ENCODE measurements around the gene RET. TPM values are rescaled to one million over a fixed set of nuclear protein-coding genes. Genes with fewer than 3 reads are reported as not detected.

RET gene
- total RNA-seq, 4 donors from 2014 or later = 0.20 to 8.5 (median 0.70) TPM

DNA sequence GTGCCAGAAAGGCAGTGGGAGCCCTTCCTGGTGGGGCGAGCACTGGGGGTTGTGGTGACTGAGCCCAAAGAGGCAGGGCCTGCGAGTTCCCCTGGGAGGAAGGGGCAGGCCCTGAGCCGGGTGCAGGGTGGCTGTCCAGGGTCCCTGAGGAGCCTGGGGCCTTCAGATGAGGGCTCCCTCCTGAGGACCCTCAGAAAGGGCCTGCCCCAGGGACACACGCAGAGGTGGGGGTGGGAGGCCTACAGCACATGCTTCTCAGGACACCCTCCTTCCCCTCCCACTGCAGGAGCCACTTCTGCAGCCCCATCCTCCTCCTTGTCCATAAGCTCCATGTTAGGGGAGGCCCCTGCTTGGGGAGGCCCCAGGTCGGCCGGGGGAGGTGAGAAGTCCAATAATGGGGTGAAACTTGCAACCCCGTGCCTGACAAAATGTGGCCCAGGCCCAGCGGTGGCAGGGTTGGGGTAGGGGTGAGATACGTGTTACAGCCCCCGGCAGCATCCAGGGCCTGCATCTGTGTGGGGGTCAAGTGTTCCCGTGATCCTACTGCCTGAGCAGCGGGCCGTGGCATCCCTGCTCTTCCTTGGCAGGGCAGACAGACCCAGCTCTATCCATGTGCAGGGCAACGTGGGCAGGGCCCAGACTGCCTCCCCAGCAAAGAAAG is 31.8 kb upstream of the RET start:
- DNase-seq (ENCODE audit: low spot score in 2 of 2) = peak in 1 of 2 donors; percentile 7
- Histone ChIP-seq H3K27ac (no peak overlapping the region), H3K27me3 (no peaks in the 10 kb centered on the region), H3K4me1 (no peaks in the 10 kb centered on the region), H3K36me3 (no peaks in the 10 kb centered on the region), H3K4me3 (no peak overlapping the region), H3K9me3 (no peaks in the 10 kb centered on the region)
- TF ChIP-seq POLR2A (IDR thresholded peaks at IDR 0.05) (no peak), EP300 (IDR thresholded peaks at IDR 0.05) (no peak)
- TF ChIP-seq, protein P1, sequence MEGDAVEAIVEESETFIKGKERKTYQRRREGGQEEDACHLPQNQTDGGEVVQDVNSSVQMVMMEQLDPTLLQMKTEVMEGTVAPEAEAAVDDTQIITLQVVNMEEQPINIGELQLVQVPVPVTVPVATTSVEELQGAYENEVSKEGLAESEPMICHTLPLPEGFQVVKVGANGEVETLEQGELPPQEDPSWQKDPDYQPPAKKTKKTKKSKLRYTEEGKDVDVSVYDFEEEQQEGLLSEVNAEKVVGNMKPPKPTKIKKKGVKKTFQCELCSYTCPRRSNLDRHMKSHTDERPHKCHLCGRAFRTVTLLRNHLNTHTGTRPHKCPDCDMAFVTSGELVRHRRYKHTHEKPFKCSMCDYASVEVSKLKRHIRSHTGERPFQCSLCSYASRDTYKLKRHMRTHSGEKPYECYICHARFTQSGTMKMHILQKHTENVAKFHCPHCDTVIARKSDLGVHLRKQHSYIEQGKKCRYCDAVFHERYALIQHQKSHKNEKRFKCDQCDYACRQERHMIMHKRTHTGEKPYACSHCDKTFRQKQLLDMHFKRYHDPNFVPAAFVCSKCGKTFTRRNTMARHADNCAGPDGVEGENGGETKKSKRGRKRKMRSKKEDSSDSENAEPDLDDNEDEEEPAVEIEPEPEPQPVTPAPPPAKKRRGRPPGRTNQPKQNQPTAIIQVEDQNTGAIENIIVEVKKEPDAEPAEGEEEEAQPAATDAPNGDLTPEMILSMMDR (IDR thresholded peaks at IDR 0.05) = no peak
- WGBS, 2 donors = 69 to 75% methylated on average over 11 to 14 of the region's 14 CpGs

DNA sequence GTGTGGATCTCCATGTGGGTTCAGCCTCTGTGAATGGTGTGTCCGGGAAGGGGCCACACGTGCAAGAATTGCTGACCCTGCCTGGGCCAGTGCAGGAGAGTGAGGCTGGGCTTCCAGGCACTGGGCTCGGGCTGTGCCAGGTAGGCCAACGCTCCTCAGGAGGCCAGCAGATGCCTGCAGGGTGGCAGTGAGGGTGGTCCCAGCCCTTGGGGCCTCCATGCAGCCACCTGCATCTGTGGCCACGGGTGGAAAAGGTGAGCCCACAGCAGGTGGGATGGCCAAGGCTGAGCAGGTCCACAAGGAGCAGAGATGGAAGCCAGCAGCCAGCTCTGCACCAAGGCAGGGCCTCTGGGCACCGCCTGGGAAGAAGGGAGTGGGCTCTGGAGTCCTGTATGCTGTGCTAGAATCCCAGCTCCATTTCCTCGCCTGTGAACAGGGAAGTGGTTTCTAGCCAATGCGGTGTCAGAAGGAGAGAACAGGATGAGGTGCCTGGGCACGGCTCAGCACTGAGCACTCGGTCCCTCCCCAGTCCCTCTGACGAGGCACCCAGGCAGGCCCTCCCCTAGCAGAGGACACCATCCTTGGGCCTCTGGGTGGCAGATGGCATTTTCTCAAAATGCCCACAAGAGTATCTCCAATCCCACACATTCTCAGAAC is 31.1 kb upstream of the RET start:
- Histone ChIP-seq H3K4me3 (no peak overlapping the region), H3K4me1 (no peaks in the 10 kb centered on the region), H3K36me3 (no peaks in the 10 kb centered on the region), H3K27ac (no peak overlapping the region), H3K27me3 (no peaks in the 10 kb centered on the region), H3K9me3 (no peaks in the 10 kb centered on the region)
- no peak for TF ChIP-seq EP300 (IDR thresholded peaks at IDR 0.05)
- TF ChIP-seq, protein P1 (IDR thresholded peaks at IDR 0.05) = no peak
- TF ChIP-seq POLR2A (IDR thresholded peaks at IDR 0.05) = no peak
- peak in 1 of 2 donors; percentile 6 for DNase-seq (ENCODE audit: low spot score in 2 of 2)
- WGBS, 2 donors = 74 to 78% methylated on average over 9 to 11 of the region's 11 CpGs

DNA sequence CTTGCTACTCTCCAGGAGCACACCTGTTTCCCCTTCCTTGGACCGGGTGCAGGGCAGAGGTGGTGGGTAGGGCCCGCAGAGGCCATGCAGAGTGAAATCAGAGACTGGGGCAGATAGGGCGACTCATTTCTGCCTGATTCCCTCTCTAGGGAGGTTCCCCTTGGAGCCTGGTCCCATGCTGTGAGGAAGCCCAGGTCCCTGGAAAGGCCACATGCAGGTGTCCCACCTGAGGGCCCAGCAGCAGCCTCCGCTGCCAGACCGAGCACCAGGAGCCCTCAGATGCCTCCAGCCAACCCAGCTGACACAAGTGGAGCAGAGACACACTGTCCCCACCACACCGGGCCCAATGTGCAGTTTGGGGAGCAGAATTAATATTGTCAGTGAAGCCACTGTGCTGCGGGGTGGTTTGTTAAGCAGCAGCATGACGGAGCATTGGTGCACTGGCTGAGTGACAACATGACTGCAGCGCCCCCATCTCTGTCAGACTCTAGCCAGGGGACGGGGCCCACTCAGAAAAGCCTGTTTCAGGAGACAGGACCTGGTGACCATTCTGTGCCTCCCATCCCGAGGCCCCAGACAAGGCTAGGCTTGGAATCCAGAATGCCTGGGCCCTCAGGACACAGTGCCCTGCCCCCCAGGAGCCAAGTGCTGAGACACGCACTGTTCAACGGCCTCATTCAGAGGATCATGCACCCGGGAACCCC is 30.4 kb upstream of the RET start:
- Histone ChIP-seq H3K4me3 (no peak overlapping the region), H3K9me3 (no peaks in the 10 kb centered on the region), H3K27me3 (no peaks in the 10 kb centered on the region), H3K4me1 (no peaks in the 10 kb centered on the region), H3K36me3 (no peaks in the 10 kb centered on the region), H3K27ac (no peak overlapping the region)
- peak in 1 of 2 donors; percentile 7 for DNase-seq (ENCODE audit: low spot score in 2 of 2)
- TF ChIP-seq EP300 (IDR thresholded peaks at IDR 0.05) = no peak
- TF ChIP-seq POLR2A (IDR thresholded peaks at IDR 0.05) = no peak
- TF ChIP-seq, protein P1 (IDR thresholded peaks at IDR 0.05) = no peak
- 63 to 68% methylated on average over 12 of the region's 14 CpGs for WGBS, 2 donors

DNA sequence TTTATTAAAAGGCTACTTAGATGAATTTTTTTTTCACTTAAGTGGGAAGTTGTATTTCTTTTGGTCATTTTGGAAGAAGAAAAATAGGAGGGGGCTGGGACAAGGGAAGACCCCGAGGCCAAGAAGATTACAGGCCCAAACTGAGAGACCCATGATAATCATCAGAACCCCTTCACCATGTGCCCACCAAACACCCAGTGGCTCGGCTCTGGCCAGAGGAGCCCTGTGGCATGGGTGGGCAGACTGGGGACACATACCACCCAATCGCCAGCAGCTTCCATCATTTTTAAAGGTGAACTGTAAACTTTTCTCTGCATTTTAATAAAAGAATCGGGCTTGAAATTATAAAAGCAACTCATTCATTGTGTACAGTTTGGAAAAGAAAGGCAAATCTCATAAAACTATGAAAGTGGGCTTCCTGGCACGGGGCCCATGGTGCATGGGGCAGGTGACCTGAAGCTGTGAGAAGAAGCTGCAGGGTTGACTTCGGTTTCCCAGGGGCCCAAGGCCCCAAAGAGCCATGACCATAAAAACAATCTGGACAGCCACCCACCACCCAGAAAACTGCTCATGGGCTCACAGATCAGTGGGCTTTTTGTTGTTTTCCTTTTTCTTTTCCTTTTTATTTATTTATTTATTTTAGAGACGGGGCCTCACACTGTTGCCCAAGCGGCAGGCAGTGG is 29.4 kb upstream of the RET start:
- Histone ChIP-seq H3K27ac (no peak overlapping the region), H3K4me3 (no peak overlapping the region), H3K4me1 (no peaks in the 10 kb centered on the region), H3K36me3 (no peaks in the 10 kb centered on the region), H3K9me3 (no peaks in the 10 kb centered on the region), H3K27me3 (no peaks in the 10 kb centered on the region)
- WGBS, 2 donors = 75 to 78% methylated on average over 8 of the region's 8 CpGs
- peak in 1 of 2 donors; percentile 6 for DNase-seq (ENCODE audit: low spot score in 2 of 2)
- TF ChIP-seq, protein P1 (IDR thresholded peaks at IDR 0.05) = no peak
- TF ChIP-seq POLR2A (IDR thresholded peaks at IDR 0.05) = no peak
- TF ChIP-seq EP300 (IDR thresholded peaks at IDR 0.05) = no peak

Measured in tibial nerve (tissue), 4 donors.